Rectal smooth muscle tissue (tissue), 1 donor: Measurements from ENCODE around the gene CES2.
"Not testable (repeated sequence)": the region's sequence is repeated elsewhere in the genome, so short reads cannot be mapped to it uniquely, and the experiment has no call there.

Experiments used
- H3K27ac ChIP-seq: one replicate; pipeline ENCODE4 v1.7.0; 2013; ENCODE audit warnings: low read depth, low read length, inconsistent platforms
- H3K27me3 ChIP-seq: one replicate; pipeline ENCODE4 v1.7.0; 2013; ENCODE audit warnings: low read length; ENCODE audit not compliant: control insufficient read depth, insufficient read depth
- H3K36me3 ChIP-seq: one replicate; pipeline ENCODE4 v1.7.0; 2013; ENCODE audit warnings: low read length; ENCODE audit not compliant: control insufficient read depth, insufficient read depth
- H3K4me1 ChIP-seq: one replicate; pipeline ENCODE4 v1.7.0; 2013; ENCODE audit warnings: low read length; ENCODE audit not compliant: control insufficient read depth, insufficient read depth
- H3K4me3 ChIP-seq: one replicate; pipeline ENCODE4 v1.7.0; 2013; ENCODE audit warnings: low read length
- H3K9ac ChIP-seq: one replicate; pipeline ENCODE4 v1.7.0; 2013; ENCODE audit warnings: low read length

Gene CES2

DNA sequence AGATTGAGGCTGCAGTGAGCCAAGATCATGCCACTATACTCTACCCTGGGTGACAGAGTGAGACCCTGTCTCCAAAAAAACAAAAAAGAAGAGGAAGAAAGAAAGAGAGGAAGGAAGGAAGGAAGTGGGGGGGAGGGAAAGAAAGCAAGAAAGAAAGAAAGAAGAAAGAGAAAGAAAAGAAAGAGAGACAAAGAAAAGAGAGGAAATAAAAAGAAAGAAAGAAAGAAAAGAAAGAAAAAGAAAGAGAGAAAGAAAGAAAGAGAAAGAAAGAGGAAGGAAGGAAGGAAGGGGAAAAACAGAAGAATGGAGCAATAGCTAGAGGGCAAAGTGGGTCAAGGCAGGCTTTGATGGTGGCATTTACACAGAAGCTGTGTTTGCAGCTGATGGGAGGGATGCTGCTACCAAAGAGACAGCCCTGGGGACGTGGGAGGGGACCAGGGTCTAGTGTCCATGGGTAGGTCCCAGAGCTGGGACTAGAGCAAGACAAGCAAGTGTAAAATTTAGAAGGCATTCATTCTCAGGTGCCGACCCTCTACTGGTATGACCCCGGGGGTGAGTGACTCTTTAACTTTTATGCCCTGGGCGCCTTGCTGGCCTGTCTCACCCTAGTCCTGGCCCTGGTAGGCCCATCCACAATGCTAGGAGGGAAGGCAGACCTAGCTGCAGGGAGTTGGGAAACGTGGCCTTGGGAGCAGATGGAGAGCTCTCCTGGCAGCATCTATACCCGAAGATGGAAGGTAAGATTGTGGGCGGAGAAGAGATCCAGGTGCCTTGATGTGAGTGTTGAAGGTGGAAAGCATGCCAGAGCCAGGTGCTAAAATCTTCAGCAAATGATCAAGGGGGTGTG lies 23.8 kb downstream of the CES2 start:
- Histone ChIP-seq H3K36me3 (no peaks in the 10 kb centered on the region), H3K9ac (no peak overlapping the region), H3K4me3 (no peak overlapping the region), H3K4me1 (no peaks in the 10 kb centered on the region), H3K27me3 (no peaks in the 10 kb centered on the region), H3K27ac (no peak overlapping the region)

DNA sequence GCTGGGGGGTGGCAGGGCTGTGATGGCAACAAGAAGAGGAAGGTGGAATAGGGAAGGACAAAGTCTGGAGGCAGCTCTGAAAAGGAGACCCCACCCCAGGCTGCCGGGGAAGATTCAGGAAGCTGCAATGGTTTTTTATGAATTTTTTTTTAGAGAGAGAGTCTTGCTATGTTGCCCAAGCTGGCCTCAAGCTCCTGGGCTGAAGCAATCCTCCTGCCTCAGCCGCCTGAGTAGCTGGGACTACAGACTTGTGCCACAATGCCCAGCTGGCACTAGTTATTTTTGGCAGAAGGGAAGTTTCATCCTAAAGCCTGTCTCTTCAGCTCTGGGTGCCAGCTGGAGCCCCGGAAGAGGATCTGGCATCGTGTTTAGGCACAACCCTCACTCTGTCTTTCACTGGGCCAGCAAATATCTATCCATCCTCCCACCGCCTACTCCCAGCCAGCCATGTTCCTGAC lies 24.4 kb downstream of the CES2 start:
- Histone ChIP-seq H3K9ac (no peak overlapping the region), H3K27ac (no peak overlapping the region), H3K27me3 (no peaks in the 10 kb centered on the region), H3K4me3 (no peak overlapping the region), H3K36me3 (no peaks in the 10 kb centered on the region), H3K4me1 (no peaks in the 10 kb centered on the region)

DNA sequence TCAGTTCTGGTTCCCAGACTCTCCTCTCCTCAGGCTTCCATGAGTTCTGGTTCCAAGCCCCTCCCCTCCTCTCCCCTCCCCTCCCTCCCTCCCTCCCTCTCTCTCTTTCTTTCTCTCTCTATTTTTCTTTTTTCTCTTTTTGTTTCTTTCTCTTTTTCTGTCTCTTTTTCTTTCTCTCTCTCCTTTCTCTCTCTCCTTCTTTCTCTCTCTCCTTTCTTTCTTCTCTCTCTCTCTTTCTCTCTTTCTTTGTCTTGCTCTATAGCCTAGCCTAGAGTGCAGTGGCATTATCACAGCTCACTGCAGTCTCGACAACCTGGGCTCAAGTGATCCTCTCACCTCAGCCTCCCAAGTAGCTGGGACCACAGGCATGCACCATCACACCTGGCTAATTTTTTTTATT lies 25.0 kb downstream of the CES2 start:
- Histone ChIP-seq H3K27me3 (peaks cover 1% of the 10 kb centered on the region), H3K4me1 (no peaks in the 10 kb centered on the region), H3K36me3 (no peaks in the 10 kb centered on the region), H3K27ac (no peak overlapping the region), H3K4me3 (no peak overlapping the region), H3K9ac (no peak overlapping the region)

DNA sequence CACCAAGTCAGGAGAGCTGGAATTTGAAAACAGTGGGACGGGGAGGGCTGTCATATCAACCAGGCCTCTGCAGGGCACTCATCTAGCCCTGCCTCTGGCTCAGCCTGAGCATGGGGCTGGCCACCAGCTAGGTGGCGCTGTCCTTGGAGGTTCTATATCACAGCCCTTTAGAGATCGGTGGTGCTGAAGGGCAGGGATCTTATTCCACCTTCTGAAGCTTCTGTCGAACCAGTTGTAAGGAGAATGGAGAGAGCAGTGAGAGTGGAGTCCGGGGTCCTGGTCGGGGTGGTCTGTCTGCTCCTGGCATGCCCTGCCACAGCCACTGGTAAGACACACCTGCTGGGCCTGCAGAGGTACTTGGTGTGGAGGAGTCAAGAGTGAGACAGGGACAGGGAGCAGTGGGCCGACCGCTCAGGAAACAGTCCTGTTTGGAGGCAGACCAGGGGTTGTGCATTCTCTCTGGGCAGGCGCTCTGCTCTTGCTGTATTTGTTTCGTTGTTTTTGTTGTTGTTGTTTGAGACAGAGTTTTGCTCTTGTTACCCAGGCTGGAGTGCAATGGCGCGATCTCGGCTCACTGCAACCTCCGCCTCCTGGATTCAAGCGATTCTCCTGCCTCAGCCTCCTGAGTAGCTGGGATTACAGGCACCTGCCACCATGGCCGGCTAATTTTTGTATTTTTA lies 25.9 kb downstream of the CES2 start, which contains the start of gene CES3:
TSS of gene CES3 (plus strand) at position 202 of the 680 bp plus-strand sequence. CDS start at position 244, 42 bp downstream.
- no peak within 1 kb of the TSS for H3K27ac ChIP-seq
- H3K9ac ChIP-seq: peak within 1 kb of the TSS; percentile 37
- H3K4me1 ChIP-seq: no peaks in the 10 kb centered on the region
- H3K4me3 ChIP-seq: peak within 1 kb of the TSS; percentile 53
- no peaks in the 10 kb centered on the region for H3K36me3 ChIP-seq
- H3K27me3 ChIP-seq: peaks cover 2% of the 10 kb centered on the region

DNA sequence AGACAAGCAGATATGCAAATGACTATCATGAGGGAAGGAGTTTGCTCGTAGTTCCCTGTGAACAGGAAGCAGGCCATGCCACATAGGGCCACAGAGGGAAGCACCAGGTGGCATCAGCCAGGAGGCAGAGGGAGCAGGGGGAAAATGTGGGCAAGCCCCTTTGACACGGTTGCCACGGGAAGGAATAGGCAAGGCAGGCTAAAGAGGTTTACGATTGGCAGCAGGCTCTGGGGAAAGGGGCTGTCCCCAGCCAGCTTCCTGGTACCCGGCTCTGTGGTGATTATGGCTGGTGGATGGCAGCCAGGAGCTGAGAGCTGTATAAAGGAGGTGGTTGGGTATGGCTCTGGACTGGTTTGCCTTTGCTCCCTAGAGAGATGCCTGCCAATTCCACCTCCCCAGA lies 26.6 kb downstream of the CES2 start:
- H3K4me3 ChIP-seq: peak overlapping the region; percentile 43
- no peaks in the 10 kb centered on the region for H3K4me1 ChIP-seq
- peaks cover 2% of the 10 kb centered on the region for H3K27me3 ChIP-seq
- H3K27ac ChIP-seq: no peak overlapping the region
- peak overlapping the region; percentile 37 for H3K9ac ChIP-seq
- no peaks in the 10 kb centered on the region for H3K36me3 ChIP-seq

DNA sequence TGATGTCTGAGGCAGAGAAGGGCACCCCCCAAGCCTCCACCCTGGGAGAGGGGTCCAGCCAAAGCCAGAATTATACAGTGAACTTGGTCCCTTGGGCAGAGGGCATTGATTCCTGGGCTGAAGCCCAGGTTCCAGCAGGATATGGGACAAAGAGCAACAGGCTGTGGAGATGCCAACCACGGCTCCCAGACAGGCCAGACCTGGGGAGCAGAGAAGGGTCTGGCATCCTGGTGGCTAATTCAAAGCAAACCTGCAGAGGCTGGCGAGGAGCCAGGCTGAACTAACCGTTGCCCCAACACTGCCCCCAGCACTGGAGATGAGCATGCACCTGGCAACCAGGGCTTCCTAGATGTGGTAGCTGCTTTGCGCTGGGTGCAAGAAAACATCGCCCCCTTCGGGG lies 28.7 kb downstream of the CES2 start:
- Histone ChIP-seq H3K4me1 (no peaks in the 10 kb centered on the region), H3K4me3 (no peak overlapping the region), H3K27me3 (peaks cover 2% of the 10 kb centered on the region), H3K36me3 (no peaks in the 10 kb centered on the region), H3K27ac (no peak overlapping the region), H3K9ac (no peak overlapping the region)

DNA sequence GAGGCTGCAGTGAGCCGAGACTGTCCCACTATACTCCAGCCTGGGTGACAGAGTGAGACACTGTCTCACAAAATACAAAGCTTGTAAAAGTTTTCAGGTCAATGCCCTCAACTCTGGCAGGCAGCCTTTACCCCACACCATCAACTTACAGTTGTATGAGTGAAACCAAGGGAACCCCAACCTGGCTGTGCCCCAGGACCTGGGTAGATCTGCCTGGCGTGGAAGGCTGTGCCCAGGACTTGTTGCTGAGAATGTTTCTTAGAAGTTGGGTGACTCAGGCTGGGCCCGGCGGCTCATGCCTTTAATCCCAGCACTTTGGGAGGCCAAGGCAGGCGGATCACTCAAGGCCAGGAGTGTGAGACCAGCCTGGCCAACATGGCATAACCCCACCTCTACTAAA lies 33.5 kb downstream of the CES2 start:
- H3K27ac ChIP-seq: no peak overlapping the region
- no peaks in the 10 kb centered on the region for H3K36me3 ChIP-seq
- no peaks in the 10 kb centered on the region for H3K4me1 ChIP-seq
- H3K27me3 ChIP-seq: peaks cover 2% of the 10 kb centered on the region
- no peak overlapping the region for H3K4me3 ChIP-seq
- H3K9ac ChIP-seq: no peak overlapping the region

DNA sequence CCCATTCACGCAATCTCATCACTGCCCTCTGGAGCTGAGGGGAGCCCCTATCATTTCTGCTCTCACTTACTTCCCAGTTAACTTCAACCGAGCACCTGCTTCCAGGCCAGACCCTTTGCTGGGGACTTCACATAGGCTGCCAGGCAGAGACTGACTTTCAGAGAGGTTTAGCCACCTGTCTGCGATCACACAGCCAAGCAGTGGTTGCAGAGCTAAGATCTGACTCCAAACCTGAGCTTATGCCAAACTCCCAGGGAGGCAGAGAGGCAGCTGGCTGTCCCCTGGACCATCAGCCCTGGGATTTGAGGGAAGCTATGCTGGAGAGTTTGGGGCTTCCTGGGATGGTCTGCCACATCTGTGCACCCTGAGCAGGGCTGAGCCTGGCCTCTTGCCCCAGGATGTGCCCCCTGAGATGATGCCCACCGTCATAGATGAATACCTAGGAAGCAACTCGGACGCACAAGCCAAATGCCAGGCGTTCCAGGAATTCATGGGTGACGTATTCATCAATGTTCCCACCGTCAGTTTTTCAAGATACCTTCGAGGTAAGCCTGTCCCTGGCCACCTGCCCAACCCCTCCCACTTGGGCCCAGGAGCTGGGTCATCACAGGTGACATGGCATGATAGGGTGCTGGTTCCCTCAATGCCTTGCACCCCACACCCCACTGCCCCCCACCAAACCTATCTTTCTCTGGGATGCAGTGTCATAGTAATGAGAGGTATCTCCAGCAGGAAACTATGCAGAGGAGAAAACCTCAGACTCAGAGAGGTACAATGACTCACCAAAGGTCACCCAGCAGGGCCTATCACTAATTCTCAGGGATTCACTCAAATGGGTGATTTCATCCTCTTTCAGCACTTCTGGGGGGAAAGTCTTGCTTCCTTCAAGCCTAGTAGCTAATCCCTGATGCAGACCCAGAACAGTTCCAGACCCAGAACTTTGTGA lies 35.7 kb downstream of the CES2 start:
- H3K36me3 ChIP-seq: no peaks in the 10 kb centered on the region
- H3K9ac ChIP-seq: no peak overlapping the region
- H3K4me1 ChIP-seq: no peaks in the 10 kb centered on the region
- no peak overlapping the region for H3K27ac ChIP-seq
- H3K27me3 ChIP-seq: no peaks in the 10 kb centered on the region
- H3K4me3 ChIP-seq: no peak overlapping the region

DNA sequence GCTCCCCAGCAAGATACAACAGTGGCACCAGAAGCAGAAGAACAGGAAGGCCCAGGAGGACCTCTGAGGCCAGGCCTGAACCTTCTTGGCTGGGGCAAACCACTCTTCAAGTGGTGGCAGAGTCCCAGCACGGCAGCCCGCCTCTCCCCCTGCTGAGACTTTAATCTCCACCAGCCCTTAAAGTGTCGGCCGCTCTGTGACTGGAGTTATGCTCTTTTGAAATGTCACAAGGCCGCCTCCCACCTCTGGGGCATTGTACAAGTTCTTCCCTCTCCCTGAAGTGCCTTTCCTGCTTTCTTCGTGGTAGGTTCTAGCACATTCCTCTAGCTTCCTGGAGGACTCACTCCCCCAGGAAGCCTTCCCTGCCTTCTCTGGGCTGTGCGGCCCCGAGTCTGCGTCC lies 37.7 kb downstream of the CES2 start:
- Histone ChIP-seq H3K27me3 (no peaks in the 10 kb centered on the region), H3K9ac (no peak overlapping the region), H3K27ac (no peak overlapping the region), H3K4me1 (no peaks in the 10 kb centered on the region), H3K4me3 (no peak overlapping the region), H3K36me3 (no peaks in the 10 kb centered on the region)

DNA sequence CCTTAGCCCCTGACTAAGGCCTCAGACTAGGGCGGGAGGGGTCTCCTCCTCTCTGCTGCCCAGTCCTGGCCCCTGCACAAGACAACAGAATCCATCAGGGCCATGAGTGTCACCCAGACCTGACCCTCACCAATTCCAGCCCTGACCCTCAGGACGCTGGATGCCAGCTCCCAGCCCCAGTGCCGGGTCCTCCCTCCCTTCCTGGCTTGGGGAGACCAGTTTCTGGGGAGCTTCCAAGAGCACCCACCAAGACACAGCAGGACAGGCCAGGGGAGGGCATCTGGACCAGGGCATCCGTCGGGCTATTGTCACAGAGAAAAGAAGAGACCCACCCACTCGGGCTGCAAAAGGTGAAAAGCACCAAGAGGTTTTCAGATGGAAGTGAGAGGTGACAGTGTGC lies 38.4 kb downstream of the CES2 start:
- Histone ChIP-seq H3K4me3 (no peak overlapping the region), H3K27me3 (no peaks in the 10 kb centered on the region), H3K36me3 (no peaks in the 10 kb centered on the region), H3K4me1 (no peaks in the 10 kb centered on the region), H3K27ac (no peak overlapping the region), H3K9ac (no peak overlapping the region)

DNA sequence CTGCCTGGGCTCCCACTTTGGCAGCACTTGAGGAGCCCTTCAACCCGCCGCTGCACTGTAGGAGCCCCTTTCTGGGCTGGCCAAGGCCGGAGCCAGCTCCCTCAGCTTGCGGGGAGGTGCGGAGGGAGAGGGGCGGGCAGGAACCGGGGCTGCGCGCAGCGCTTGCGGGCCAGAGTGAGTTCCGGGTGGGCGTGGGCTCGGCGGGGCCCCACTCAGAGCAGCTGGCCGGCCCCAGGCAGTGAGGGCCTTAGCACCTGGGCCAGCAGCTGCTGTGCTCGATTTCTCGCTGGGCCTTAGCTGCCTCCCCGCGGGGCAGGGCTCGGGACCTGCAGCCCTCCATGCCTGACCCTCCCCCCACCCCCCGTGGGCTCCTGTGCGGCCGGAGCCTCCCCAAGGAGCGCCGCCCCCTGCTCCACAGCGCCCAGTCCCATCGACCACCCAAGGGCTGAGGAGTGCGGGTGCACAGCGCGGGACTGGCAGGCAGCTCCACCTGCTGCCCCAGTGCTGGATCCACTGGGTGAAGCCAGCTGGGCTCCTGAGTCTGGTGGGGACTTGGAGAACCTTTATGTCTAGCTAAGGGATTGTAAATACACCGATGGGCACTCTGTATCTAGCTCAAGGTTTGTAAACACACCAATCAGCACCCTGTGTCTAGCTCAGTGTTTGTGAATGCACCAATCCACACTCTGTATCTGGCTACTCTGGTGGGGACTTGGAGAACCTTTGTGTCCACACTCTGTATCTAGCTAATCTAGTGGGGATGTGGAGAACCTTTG lies 39.0 kb downstream of the CES2 start:
- not testable (repeated sequence) for H3K27ac ChIP-seq, H3K27me3 ChIP-seq, H3K36me3 ChIP-seq, H3K9ac ChIP-seq, H3K4me3 ChIP-seq, H3K4me1 ChIP-seq

DNA sequence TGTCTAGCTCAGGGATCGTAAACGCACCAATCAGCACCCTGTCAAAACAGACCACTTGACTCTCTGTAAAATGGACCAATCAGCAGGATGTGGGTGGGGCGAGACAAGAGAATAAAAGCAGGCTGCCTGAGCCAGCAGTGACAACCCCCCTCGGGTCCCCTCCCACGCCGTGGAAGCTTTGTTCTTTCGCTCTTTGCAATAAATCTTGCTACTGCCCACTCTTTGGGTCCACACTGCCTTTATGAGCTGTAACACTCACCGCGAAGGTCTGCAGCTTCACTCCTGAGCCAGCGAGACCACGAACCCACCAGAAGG lies 39.6 kb downstream of the CES2 start:
- H3K27me3 ChIP-seq, H3K4me1 ChIP-seq, H3K36me3 ChIP-seq, H3K4me3 ChIP-seq, H3K9ac ChIP-seq, H3K27ac ChIP-seq: not testable (repeated sequence)
